Naive B cell (primary cell): Measurements from ENCODE around the gene JTB. TPM values are rescaled to one million over a fixed set of nuclear protein-coding genes. Genes with fewer than 3 reads are reported as not detected.
A peak's percentile ranks its signal among the peaks of the same experiment; 100 is the strongest.
"Not testable (repeated sequence)": the region's sequence is repeated elsewhere in the genome, so short reads cannot be mapped to it uniquely, and the experiment has no call there.

Experiments used
- ATAC-seq, 2 donors: fragments of 150-1000 bp; cut with Tn5 transposase; 2 replicates each; pipeline ENCODE4 v1.10.0; 2021; ENCODE audit warnings: low read depth in 2 of 2, mild to moderate bottlenecking in 2 of 2, moderate library complexity in 2 of 2
- DNase-seq: peaks from one replicate; pipeline ENCODE4 v3.0.0; 2022
- H3K27ac Mint-ChIP-seq, 6 donors: one replicate each; pipeline ENCODE4 v1.8.0; 2020 to 2022; ENCODE audit warnings: mild to moderate bottlenecking in 6 of 6, mixed read lengths in 6 of 6, moderate library complexity in 5 of 6, inconsistent platforms in 2 of 6
- H3K27me3 Mint-ChIP-seq, 3 donors: one replicate each; pipeline ENCODE4 v1.8.0; 2021 to 2022; ENCODE audit warnings: mixed read lengths in 3 of 3, mild to moderate bottlenecking in 1 of 3
- H3K36me3 Mint-ChIP-seq, 2 donors: one replicate each; pipeline ENCODE4 v1.8.0; 2020 to 2022; ENCODE audit warnings: mixed read lengths in 2 of 2, inconsistent platforms in 1 of 2, mild to moderate bottlenecking in 1 of 2
- H3K4me1 Mint-ChIP-seq, 3 donors: one replicate each; pipeline ENCODE4 v1.8.0; 2020 to 2022; ENCODE audit warnings: mixed read lengths in 3 of 3, inconsistent platforms in 1 of 3, mild to moderate bottlenecking in 1 of 3, moderate library complexity in 1 of 3
- H3K4me3 Mint-ChIP-seq, 8 donors: one replicate each; pipeline ENCODE4 v1.8.0; 2020 to 2022; ENCODE audit warnings: mild to moderate bottlenecking in 8 of 8, mixed read lengths in 8 of 8, moderate library complexity in 8 of 8, inconsistent platforms in 2 of 8
- H3K9me3 Mint-ChIP-seq, 7 donors: one replicate each; pipeline ENCODE4 v1.8.0; 2020 to 2022; ENCODE audit warnings: mixed read lengths in 7 of 7, mild to moderate bottlenecking in 5 of 7, inconsistent platforms in 2 of 7, moderate library complexity in 1 of 7
- polyA plus RNA-seq, 6 donors: library from polyadenylated mRNA; unstranded; fragments of 300-500 nt; fragmentation: Illumina TruSeq; gene quantifications; one replicate each; pipeline ENCODE4 v1.2.3, GENCODE V29; 2021; ENCODE audit warnings: low read depth in 6 of 6

Gene JTB
- polyA plus RNA-seq, 6 donors from 2014 or later, result 339 to 480 (median 361) TPM

DNA sequence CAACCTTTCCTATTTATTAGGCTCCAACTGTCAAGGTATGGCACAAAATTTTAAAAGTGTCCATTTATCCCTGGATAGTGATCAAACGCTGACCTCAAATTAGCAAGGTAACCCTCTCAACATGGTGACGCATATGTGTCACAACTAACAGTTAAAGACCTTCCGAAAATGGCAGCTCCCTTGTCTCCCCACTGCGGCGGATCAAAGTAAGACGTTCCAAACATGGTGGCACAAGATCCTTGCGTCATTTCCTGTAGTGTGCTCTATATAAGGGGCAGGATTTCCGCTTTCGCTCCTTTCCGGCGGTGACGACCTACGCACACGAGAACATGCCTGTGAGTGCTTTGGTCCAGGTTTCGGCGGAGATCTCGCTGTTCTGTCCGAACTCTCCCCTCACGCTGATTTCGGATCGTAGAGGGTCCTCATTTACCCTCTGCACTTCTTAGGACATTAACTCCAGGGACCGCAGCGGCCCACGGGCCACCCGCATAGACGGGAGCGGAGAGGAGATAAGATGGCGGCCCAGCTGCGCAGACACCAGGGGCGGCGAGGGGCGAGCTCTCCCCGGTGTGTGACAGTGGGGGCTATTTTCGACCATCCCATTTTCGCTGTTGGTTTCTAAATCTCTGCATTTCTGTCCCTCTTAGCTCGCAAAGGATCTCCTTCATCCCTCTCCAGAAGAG lies 13.1 kb upstream of the JTB start, which contains the start of gene RPS27:
Gene RPS27, plus strand, starts transcription at position 295 of the 683 bp plus-strand sequence. Its CDS starts 35 bp downstream, at position 330.
- H3K27me3 Mint-ChIP-seq, result no peaks in the 10 kb centered on the region
- DNase-seq, result peak; percentile 91
- H3K9me3 Mint-ChIP-seq, result no peaks in the 10 kb centered on the region
- ATAC-seq, result peak; percentile 85 to 86
- peaks cover 41 to 58% (median 47%) of the 10 kb centered on the region in 3 donors for H3K4me1 Mint-ChIP-seq
- peaks cover 23 to 29% of the 10 kb centered on the region in 2 donors for H3K36me3 Mint-ChIP-seq
- H3K4me3 Mint-ChIP-seq, result peak within 1 kb of the TSS; percentile 93 to 100 (median 97)
- peak within 1 kb of the TSS; percentile 98 to 100 (median 100) for H3K27ac Mint-ChIP-seq

DNA sequence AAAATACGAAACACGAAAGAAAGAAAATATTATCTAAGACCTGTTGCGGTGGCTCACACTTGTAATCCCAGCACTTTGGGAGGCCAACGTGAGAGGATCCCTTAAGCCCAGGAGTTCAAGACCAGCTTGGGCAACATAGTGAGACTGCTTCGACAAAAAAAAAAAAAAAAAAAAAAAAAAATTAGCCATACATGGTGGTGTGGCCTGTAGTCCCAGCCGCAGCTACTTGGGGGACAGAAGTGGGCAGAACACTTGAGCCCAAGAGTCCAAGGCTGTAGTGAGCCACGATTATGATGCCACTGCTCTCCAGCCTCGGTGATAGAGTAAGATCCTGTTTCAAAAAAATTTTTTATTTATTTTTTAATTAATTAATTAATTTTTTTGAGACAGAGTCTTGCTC lies 10.1 kb upstream of the JTB start:
- Mint-ChIP-seq H3K36me3 (peaks cover 12 to 17% of the 10 kb centered on the region in 2 donors), H3K4me3 (peak overlapping the region in 1 of 8 donors; percentile 85), H3K27ac (peak overlapping the region in 5 of 6 donors; percentile 82 to 98 (median 94)), H3K27me3 (no peaks in the 10 kb centered on the region), H3K9me3 (no peaks in the 10 kb centered on the region), H3K4me1 (peaks cover 44 to 53% (median 52%) of the 10 kb centered on the region in 3 donors)
- ATAC-seq (no peak), DNase-seq (no peak)

DNA sequence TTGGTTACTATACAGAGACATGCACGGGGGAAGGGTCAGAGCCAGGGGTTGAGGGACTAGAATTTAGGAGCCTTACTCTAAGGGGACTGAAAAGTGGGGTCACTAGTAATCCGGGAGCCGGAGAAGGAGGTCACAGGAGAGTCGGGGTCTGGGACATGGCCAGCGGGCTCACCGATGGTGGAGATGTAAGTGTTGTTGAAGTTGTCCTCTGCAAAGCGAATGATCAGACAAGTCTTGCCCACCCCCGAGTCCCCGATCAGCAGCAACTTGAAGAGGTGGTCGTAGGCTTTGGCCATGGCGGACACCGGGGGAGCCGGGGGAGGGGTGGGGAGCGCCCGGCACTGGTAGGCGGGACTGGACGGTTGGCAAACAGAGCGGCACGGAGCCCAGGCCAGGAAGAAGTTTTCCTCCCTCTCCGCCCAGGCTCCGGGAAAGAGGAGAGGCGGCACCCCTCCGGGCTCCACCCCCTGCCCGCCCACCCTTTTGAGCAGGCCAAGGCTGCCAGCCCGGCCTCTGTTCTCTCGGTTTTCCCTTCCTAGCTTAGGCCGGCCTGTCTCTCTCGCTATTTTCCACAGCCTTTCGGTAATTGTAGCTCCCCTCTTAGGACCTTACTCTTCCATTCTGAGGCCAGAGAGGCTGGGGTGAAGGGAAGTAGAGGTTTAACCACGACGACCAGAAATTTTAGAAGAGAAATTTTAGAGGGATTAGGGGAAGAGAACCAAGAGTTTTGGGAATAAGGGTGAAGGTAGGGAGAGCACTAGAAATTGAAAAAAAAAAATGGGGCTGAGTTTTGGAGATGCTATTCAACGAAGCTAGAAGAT lies 8.7 kb upstream of the JTB start, which contains the start of gene RAB13:
Gene RAB13, minus strand, starts transcription at position 399 of the 821 bp plus-strand sequence. Its CDS starts 103 bp downstream, at position 296.
- H3K27me3 Mint-ChIP-seq, result no peaks in the 10 kb centered on the region
- peaks cover 33 to 46% (median 38%) of the 10 kb centered on the region in 3 donors for H3K4me1 Mint-ChIP-seq
- DNase-seq, result no peak
- H3K4me3 Mint-ChIP-seq, result peak within 1 kb of the TSS; percentile 81 to 92 (median 87)
- H3K36me3 Mint-ChIP-seq, result peaks cover 0 to 6% of the 10 kb centered on the region in 2 donors
- H3K27ac Mint-ChIP-seq, result peak within 1 kb of the TSS; percentile 82 to 98 (median 94)
- no peaks in the 10 kb centered on the region for H3K9me3 Mint-ChIP-seq
- ATAC-seq, result no peak

DNA sequence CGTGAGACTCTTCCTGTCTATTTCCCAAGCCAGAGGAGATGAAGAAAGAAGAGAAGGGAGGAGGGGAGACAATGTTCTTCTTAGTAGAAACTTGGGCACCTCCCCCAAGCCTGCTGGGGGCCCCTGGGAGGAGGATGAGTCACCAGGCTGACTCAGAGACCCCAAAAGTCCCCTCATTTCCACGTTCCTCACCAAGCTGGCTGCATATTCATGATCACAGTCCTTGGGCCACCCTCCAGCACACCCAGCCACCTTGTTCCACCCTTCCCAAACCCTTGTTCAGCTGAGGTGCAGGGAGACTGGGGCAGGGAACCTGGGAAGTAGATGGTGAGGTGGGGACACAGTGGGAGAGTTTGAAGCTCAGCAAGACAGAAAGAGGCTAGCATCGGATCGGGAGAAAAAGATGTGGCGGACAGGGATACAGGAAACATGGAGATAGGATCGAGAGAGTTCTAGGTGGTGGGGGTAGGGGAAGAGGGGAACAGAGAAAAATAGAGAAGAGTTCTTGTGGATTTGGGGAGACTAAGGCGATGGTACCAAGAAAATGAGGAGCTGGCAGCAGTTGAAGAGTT lies 8.0 kb upstream of the JTB start:
- H3K27me3 Mint-ChIP-seq, result no peaks in the 10 kb centered on the region
- H3K4me1 Mint-ChIP-seq, result peaks cover 30 to 40% (median 33%) of the 10 kb centered on the region in 3 donors
- H3K9me3 Mint-ChIP-seq, result no peaks in the 10 kb centered on the region
- H3K4me3 Mint-ChIP-seq, result peak overlapping the region; percentile 80 to 92 (median 86)
- DNase-seq (no peak), ATAC-seq (no peak)
- peaks cover 0 to 2% of the 10 kb centered on the region in 2 donors for H3K36me3 Mint-ChIP-seq
- H3K27ac Mint-ChIP-seq, result peak overlapping the region in 4 of 6 donors; percentile 24 to 87 (median 78)

DNA sequence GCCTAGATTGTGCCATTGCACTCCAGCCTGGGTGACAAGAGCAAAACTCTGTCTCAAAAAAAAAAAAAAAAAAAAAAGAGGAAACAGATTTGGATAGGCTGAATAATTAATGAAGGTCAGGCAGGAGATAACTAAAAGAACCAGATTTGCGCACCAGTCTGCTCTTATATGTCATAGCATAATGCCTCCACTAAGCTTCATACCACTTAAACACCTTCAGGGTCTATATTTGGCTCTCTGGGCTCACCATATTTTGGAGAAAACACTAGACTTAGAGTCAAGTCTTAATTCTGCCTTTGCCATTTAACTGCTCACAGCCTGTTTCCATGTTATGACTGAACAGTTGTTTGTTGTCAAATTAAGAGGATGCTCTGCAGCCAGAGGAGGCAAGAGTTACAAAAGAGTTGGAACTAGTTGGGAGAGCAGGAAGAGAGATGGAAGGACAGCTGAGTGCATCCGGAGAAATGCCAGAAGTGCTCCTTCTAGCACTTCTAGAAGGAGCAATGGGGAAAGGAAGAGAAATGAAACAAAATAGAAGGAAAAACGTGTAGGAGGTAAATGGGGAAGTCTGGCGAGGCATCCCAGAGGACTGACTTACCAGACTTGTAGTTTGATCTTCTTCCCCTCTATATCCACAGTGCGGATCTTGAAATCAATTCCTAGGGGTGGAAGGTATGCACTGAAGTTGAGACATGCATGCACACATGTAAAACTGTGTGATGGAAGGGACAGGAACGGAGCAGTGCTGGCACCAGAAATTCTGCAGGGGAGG lies 6.8 kb upstream of the JTB start:
- peaks cover 23 to 33% (median 26%) of the 10 kb centered on the region in 3 donors for H3K4me1 Mint-ChIP-seq
- H3K4me3 Mint-ChIP-seq, result peak overlapping the region in 2 of 8 donors; percentile 25 to 72
- no peaks in the 10 kb centered on the region for H3K36me3 Mint-ChIP-seq
- ATAC-seq (peak in 1 of 2 donors; percentile 24), DNase-seq (no peak)
- H3K9me3 Mint-ChIP-seq, result no peaks in the 10 kb centered on the region
- H3K27me3 Mint-ChIP-seq, result no peaks in the 10 kb centered on the region
- peak overlapping the region in 3 of 6 donors; percentile 19 to 86 (median 53) for H3K27ac Mint-ChIP-seq

DNA sequence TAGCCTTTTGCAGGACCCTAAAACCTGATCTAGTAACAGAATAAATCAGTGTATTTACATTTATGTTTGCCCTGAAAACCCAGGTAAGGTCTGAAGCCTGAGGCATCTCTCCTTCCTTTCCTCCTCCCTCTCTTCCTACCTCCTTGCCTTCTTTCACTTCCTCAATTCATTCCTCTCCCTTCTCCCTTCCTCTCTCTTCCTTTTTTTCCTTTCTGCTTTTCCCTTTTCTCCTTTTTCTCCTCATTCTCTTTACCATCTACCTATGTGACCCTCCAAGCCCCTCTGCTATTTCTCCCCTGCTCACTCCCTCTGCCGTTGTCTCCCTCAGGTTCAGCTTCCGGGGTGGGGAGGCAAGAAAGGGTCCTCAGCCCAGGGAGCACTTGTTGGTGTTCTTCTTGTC lies 4.3 kb upstream of the JTB start:
- Mint-ChIP-seq H3K4me1 (peaks cover 25 to 35% (median 30%) of the 10 kb centered on the region in 3 donors), H3K27ac (peak overlapping the region in 1 of 6 donors; percentile 41)
- H3K9me3 Mint-ChIP-seq, H3K4me3 Mint-ChIP-seq, H3K27me3 Mint-ChIP-seq, DNase-seq, ATAC-seq, H3K36me3 Mint-ChIP-seq: not testable (repeated sequence)

DNA sequence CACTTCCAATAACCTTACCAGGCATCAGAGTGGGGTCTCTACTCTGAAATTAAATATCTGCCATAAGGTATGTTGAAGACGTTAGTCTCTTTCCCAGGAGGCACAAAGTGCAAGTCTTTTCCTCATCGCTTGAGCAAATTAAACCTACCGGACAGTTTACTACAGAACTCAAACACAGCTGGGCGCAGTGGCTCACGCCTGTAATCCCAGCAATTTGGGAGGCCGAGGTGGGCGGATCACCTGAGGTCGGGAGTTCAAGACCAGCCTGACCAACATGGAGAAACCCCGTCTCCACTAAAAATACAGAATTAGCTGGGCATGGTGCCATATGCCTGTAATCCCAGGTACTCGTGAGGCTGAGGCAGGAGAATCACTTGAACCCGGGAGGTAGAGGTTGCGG lies 1.6 kb upstream of the JTB start:
- not testable (repeated sequence) for ATAC-seq, H3K9me3 Mint-ChIP-seq, H3K27ac Mint-ChIP-seq, H3K27me3 Mint-ChIP-seq, H3K36me3 Mint-ChIP-seq, DNase-seq
- H3K4me1 Mint-ChIP-seq, result peaks cover 19 to 34% (median 25%) of the 10 kb centered on the region in 3 donors
- peak overlapping the region in 6 of 8 donors; percentile 25 to 98 (median 80) for H3K4me3 Mint-ChIP-seq

DNA sequence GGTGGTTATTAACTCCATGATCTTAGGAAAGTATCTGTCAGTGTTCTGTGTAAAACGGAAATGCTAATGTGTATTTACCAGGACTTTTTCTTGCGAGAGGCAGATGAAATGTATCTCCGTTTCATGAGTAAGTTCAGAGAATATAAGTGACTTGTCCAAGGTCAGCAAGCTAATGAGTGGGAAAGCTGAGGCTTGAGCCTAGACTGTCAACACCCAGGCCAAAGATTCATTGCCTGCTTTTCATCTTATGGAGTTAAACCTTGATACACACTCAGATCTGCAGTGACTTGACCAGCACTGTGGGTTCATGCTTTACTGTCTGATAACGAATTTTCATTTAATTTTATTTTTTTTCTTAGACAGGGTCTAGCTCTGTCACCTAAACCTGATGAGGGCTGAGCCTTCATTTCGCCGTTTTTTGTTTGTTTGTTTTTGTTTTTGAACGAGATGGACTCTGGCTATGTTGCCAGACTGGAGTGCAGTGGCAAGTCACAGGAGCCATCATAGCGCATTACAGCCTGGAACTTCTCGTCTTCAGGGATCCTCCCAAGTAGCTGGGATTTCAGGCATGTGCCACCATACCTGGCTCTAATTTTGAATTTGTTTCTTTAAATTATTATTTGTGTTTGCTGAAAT lies 918 bp upstream of the JTB start:
- Mint-ChIP-seq H3K4me3 (peak overlapping the region; percentile 91 to 99 (median 97)), H3K36me3 (peaks cover 4 to 7% of the 10 kb centered on the region in 2 donors), H3K27me3 (no peaks in the 10 kb centered on the region), H3K27ac (peak overlapping the region in 5 of 6 donors; percentile 90 to 95 (median 91)), H3K9me3 (no peaks in the 10 kb centered on the region), H3K4me1 (peaks cover 21 to 34% (median 30%) of the 10 kb centered on the region in 3 donors)
- no peak for ATAC-seq
- no peak for DNase-seq

DNA sequence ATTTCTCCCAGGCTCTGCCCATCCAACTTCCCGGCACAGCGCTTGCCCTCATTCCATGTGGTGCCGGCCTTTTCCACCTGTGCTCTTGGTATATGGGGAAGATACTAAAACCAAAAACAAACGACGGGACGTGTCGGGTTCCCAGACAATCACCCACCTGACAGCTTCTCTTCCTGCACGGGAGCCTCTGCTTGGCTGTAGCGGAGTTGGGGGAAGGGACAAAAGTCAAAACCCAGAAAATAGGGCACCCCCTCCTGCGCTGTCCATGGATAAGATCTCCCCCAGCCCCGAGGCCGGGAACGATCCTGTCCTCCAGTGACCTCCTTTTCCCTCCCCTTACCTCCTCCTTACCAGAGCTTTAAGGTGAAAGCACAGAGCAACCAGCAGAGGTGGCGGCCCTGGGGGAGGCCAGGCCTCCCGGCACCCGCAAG lies 640 bp downstream of the JTB start:
- no peak for DNase-seq
- Mint-ChIP-seq H3K9me3 (no peaks in the 10 kb centered on the region), H3K4me1 (peaks cover 23 to 43% (median 36%) of the 10 kb centered on the region in 3 donors), H3K4me3 (peak overlapping the region; percentile 91 to 99 (median 97)), H3K27ac (peak overlapping the region; percentile 88 to 96 (median 92)), H3K36me3 (peaks cover 4 to 7% of the 10 kb centered on the region in 2 donors), H3K27me3 (no peaks in the 10 kb centered on the region)
- no peak for ATAC-seq

DNA sequence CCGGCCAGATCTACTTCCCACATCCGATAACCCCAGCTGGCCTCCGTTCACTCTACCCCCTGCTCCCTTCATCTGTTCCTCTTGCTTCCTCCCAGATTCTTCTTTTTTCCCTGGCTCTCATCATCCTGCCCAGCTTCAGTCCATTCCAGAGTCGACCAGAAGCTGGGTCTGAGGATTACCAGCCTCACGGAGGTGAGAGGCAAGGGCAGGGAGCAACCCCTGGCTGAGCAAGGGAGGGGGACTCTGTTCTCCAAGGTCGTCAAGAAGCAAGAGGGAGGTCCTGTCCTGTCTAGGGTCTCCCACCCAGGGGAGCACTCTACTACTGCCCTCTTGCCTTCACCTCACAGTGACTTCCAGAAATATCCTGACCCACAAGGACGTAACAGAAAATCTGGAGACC lies 3.9 kb downstream of the JTB start:
- no peaks in the 10 kb centered on the region for H3K9me3 Mint-ChIP-seq
- DNase-seq, result no peak
- peak overlapping the region in 1 of 8 donors; percentile 79 for H3K4me3 Mint-ChIP-seq
- H3K4me1 Mint-ChIP-seq, result peaks cover 30 to 51% (median 50%) of the 10 kb centered on the region in 3 donors
- no peaks in the 10 kb centered on the region for H3K27me3 Mint-ChIP-seq
- ATAC-seq, result no peak
- H3K36me3 Mint-ChIP-seq, result peaks cover 4 to 7% of the 10 kb centered on the region in 2 donors
- H3K27ac Mint-ChIP-seq, result peak overlapping the region in 3 of 6 donors; percentile 51 to 94 (median 52)

DNA sequence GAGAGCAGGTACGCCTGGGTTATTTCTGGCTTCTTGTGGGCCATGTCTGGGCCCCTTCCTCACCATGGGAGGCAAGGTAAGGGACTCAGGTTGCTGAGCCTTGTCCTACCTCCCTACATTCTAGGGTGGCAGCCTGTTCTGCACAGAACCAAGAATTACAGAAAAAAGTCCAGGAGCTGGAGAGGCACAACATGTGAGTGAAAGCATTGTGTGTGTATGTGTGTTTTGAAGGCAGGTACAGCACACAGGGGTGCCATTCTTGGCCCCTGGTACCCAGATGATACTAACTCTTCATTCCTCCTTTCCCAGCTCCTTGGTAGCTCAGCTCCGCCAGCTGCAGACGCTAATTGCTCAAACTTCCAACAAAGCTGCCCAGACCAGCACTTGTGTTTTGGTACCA lies 4.4 kb downstream of the JTB start:
- Mint-ChIP-seq H3K36me3 (peaks cover 4 to 7% of the 10 kb centered on the region in 2 donors), H3K4me3 (peak overlapping the region in 2 of 8 donors; percentile 30 to 79), H3K9me3 (no peaks in the 10 kb centered on the region), H3K27me3 (no peaks in the 10 kb centered on the region), H3K4me1 (peaks cover 33 to 54% (median 51%) of the 10 kb centered on the region in 3 donors), H3K27ac (peak overlapping the region in 4 of 6 donors; percentile 12 to 83 (median 61))
- ATAC-seq (no peak), DNase-seq (no peak)

DNA sequence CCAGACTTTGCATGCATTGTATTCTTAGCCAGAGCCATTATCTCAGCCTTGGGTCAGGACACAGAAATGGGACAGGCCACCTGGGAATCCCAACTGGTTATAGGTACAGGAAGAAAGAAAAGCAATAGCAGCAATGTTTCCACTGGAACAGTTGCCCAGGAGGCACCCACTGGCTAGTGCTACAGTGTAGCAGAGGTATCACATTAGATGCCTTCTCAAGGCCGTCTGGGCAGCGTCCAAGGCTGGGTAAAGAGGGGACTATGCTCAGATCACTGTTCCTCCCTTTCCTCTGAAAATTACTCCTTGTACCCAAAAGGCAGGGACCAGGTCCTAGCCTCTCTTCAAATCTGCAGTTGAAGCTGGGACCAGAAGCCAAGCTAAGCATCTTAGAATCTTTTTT lies 7.1 kb downstream of the JTB start:
- H3K36me3 Mint-ChIP-seq, result peaks cover under 1 to 4% of the 10 kb centered on the region in 2 donors
- no peaks in the 10 kb centered on the region for H3K27me3 Mint-ChIP-seq
- no peak for DNase-seq
- H3K9me3 Mint-ChIP-seq, result no peaks in the 10 kb centered on the region
- ATAC-seq, result no peak
- peak overlapping the region in 1 of 6 donors; percentile 15 for H3K27ac Mint-ChIP-seq
- H3K4me3 Mint-ChIP-seq, result peak overlapping the region in 2 of 8 donors; percentile 34 to 46
- peaks cover 33 to 60% (median 53%) of the 10 kb centered on the region in 3 donors for H3K4me1 Mint-ChIP-seq
